Measurements from ENCODE around the gene GPHN. TPM values are rescaled to one million over a fixed set of nuclear protein-coding genes. Genes with fewer than 3 reads are reported as not detected.

The GPHN gene
- total RNA-seq, 1 experiment from 2014 or later, result 5.7 TPM

- in situ Hi-C loops (cut with HindIII; ENCODE audit: low pct_unique_long_range_greater_than_20kb, low sequenced_read_pairs), result no loop called here
Observed at GRCh38 chr14:66959437-66960050, 451.6 kb downstream of the GPHN start.

GRCh38 chr14:66965831-66966230 is 457.9 kb downstream of the GPHN start:
- in situ Hi-C loops (cut with HindIII; ENCODE audit: low pct_unique_long_range_greater_than_20kb, low sequenced_read_pairs), result no loop called here
- DNase-seq (ENCODE audit: low read depth), result no peak

More at GRCh38 chr14:66959437-66960050, 451.6 kb downstream of the GPHN start:
- no peak for DNase-seq (ENCODE audit: low read depth)

DNA sequence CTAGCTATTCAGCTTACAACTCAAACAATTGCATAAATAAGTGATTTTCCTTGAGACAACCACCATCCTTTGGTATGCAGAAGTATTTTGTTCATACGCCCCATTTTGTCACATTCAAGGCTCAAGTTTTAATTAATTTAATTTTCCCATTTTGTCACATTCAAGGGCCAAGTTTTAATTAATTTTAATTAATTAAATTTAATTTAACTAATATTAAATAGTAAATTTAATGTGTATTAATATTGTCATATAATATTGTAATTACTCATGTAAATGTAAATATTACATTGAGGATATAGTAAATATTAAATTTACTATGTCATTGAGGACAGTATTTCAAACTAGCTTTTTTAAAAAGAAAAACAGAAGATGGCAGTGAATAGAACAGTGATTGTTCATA is 464.5 kb downstream of the GPHN start:
- in situ Hi-C loops (cut with HindIII; ENCODE audit: low pct_unique_long_range_greater_than_20kb, low sequenced_read_pairs), result no loop called here
- no peak for DNase-seq (ENCODE audit: low read depth)

GRCh38 chr14:66974397-66975025 is 466.6 kb downstream of the GPHN start:
- no peak for DNase-seq (ENCODE audit: low read depth)
- in situ Hi-C loops (cut with HindIII; ENCODE audit: low pct_unique_long_range_greater_than_20kb, low sequenced_read_pairs), result no loop called here

- in situ Hi-C loops (cut with HindIII; ENCODE audit: low pct_unique_long_range_greater_than_20kb, low sequenced_read_pairs), result no loop called here
- no peak for DNase-seq (ENCODE audit: low read depth)
Observed at GRCh38 chr14:66975251-66975650, 467.3 kb downstream of the GPHN start.

- in situ Hi-C loops (cut with HindIII; ENCODE audit: low pct_unique_long_range_greater_than_20kb, low sequenced_read_pairs), result no loop called here
- DNase-seq (ENCODE audit: low read depth), result no peak
Observed at GRCh38 chr14:66979101-66979974, 471.4 kb downstream of the GPHN start.

- in situ Hi-C loops (cut with HindIII; ENCODE audit: low pct_unique_long_range_greater_than_20kb, low sequenced_read_pairs), result no loop called here
- DNase-seq (ENCODE audit: low read depth), result no peak
Observed at GRCh38 chr14:66982247-66982646, 474.3 kb downstream of the GPHN start.

GRCh38 chr14:66992776-66993175 is 484.8 kb downstream of the GPHN start:
- no peak for DNase-seq (ENCODE audit: low read depth)
- in situ Hi-C loops (cut with HindIII; ENCODE audit: low pct_unique_long_range_greater_than_20kb, low sequenced_read_pairs), result no loop called here

GRCh38 chr14:66993512-66993911 is 485.6 kb downstream of the GPHN start:
- no peak for DNase-seq (ENCODE audit: low read depth)
- in situ Hi-C loops (cut with HindIII; ENCODE audit: low pct_unique_long_range_greater_than_20kb, low sequenced_read_pairs), result no loop called here

DNA sequence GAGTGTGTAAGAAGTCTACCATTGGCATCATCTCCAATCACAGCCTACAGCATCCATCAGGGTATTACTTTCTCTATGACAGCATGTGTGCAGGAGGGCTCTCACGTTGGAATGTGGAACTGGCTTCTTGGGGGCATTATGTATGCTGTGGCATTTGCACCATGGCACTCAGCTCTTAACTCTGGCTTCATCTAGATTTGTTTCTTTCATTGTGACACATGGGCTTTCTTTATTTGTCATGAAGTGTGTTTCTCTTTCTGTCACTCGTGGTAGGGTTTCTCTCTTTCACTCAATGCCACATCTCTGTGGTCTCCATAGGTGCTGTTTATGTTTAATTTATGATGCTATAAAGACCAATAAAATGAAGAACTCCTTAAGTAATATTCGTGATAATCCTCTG is 490.1 kb downstream of the GPHN start:
- no peak for DNase-seq (ENCODE audit: low read depth)
- in situ Hi-C loops (cut with HindIII; ENCODE audit: low pct_unique_long_range_greater_than_20kb, low sequenced_read_pairs), result no loop called here

GRCh38 chr14:66999978-67000377 is 492.0 kb downstream of the GPHN start:
- DNase-seq (ENCODE audit: low read depth), result no peak
- in situ Hi-C loops (cut with HindIII; ENCODE audit: low pct_unique_long_range_greater_than_20kb, low sequenced_read_pairs), result no loop called here

DNA sequence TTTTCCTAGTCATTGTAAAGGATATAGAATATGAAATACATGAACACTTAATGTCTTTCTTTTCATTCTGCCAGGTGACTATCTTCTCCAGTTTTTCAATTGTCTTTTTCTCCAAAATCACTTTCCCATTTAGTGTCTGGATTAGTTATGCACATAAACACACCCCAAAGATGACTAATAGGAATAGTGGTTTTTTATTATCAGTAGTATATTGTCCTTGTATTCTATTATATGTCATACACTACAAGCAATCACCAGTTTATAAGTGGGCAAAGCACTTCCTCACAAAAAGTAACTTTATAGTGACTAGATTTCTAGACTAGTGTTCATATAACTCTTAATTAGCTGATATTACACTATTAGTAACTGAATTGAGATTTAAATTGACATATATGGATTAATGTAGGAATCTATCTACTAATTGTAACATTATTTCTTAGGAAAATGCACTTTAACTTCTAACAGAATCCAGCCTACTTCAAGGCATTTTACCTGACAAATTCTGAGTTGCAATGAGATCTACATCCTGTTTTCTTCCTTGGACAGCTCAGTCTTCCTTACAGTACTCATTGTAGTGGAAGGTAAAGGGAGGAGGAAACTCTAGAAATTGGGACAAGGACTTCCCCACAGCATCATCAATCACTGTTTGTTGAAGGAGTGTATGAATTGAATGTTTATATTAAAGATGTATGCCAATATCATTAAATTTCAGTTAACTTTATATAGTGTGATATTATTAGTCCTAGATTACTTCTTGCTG is 495.2 kb downstream of the GPHN start:
- in situ Hi-C loops (cut with HindIII; ENCODE audit: low pct_unique_long_range_greater_than_20kb, low sequenced_read_pairs), result no loop called here

DNA sequence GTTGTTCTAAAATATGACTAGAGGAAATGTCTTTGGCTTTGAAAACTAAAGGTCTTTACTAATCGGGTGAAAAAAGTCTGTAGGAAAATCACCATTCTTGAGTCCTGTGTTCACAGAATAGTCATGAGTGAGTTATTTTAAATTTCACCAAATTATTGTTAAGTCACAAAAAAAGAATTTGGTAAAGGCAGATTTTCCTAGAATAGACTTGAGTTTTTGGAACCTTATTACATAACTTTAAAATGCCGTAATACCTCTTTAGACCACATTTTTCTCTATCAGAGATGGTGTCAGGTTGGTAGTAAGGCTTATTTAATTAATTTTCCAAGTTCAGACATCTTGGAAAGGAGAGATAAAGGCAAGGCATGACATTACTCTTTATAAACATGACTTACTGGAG is 496.6 kb downstream of the GPHN start:
- in situ Hi-C loops (cut with HindIII; ENCODE audit: low pct_unique_long_range_greater_than_20kb, low sequenced_read_pairs), result no loop called here
- DNase-seq (ENCODE audit: low read depth), result no peak

More for the DNA sequence above, 495.2 kb downstream of the GPHN start:
- DNase-seq (ENCODE audit: low read depth), result no peak

DNA sequence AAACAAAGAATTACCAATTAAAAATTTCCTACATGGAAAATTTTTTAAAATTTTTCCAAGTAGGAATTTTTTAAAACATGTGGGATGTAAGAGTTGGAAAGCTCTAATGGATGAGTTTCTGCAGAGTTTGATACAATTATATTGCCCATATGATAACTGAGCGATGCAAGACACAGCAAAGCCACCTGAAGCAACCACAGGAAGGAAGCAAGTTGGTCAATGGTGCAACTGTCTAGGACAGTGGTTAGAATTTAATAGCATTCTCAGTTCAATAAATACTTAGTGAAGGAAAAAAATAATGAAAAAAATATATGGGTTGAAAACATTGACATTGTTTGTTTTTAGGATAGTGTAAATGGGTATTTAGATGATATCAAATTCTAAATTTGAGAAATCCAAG is 502.7 kb downstream of the GPHN start:
- DNase-seq (ENCODE audit: low read depth), result no peak
- in situ Hi-C loops (cut with HindIII; ENCODE audit: low pct_unique_long_range_greater_than_20kb, low sequenced_read_pairs), result no loop called here

DNA sequence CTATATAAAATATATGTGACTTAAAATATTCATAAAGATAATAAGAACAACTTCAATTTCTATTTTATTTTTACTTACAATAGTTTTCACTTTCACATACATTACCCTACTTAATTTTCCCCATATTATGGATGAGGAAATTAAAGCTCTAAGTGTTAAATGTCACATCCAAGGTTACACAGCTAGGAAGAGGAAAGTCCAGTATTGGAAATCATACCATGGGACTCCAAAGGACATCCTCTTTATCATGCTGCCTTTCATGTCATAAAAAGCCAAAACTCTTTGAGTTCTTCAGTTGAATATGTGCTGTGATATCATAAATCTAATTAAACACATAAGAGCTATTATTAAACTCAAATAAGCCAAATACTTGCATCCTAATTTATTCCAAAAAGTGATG is 508.9 kb downstream of the GPHN start:
- DNase-seq (ENCODE audit: low read depth), result no peak
- in situ Hi-C loops (cut with HindIII; ENCODE audit: low pct_unique_long_range_greater_than_20kb, low sequenced_read_pairs), result no loop called here

GRCh38 chr14:67018720-67019119 is 510.8 kb downstream of the GPHN start:
- DNase-seq (ENCODE audit: low read depth), result no peak
- in situ Hi-C loops (cut with HindIII; ENCODE audit: low pct_unique_long_range_greater_than_20kb, low sequenced_read_pairs), result no loop called here

- in situ Hi-C loops (cut with HindIII; ENCODE audit: low pct_unique_long_range_greater_than_20kb, low sequenced_read_pairs), result no loop called here
- DNase-seq (ENCODE audit: low read depth), result no peak
Observed at GRCh38 chr14:67019796-67020195, 511.8 kb downstream of the GPHN start.

DNA sequence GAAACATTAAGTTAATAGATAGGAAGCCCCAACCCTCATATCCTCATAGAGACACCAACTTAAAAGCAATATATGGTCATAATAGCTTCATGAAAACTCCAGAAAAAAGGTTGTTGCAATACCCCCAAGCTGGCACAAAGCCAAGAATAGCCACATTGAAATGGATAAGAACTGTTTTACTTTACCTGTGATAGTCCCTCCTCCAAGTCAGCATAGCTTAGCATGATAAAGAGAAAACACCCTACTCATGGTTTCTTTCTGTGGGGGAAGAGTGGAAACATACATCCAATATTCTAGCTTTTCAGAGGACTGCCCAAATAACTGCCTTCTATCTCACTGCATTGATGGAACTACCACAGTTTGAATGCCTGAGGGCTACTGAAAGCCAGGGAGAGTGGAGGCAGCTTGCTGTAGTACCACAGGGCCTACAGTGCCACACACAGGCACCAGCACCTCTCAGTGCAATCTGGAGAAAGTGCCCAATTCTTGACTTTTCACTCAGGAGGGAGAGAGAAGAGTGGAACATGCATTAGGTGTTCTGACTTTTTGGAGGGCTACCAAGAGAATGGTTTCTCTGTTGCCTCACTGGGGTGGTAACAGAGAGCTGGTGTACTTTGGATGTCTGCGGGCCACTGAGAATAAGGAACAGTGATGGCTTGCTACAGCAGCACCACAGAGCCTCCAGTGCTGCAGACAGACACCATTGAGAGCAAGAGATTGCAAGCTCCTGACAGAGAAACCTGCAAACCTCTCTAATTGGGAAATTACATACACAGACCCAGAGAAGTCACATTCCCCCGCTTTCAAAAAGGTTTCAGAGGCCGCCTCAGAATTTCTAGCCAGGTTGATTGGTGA is 524.2 kb downstream of the GPHN start:
- in situ Hi-C loops (cut with HindIII; ENCODE audit: low pct_unique_long_range_greater_than_20kb, low sequenced_read_pairs), result no loop called here
- DNase-seq (ENCODE audit: low read depth), result no peak

Data from Caki2 (cell line).